Uterus (tissue), 4 donors: ENCODE measurements around the gene LPCAT3. TPM values are rescaled to one million over a fixed set of nuclear protein-coding genes. Genes with fewer than 3 reads are reported as not detected.

Source experiments
- DNase-seq, 2 donors: peaks; one replicate each; pipeline ENCODE4 v3.0.0-alpha.2; 2019 to 2020
- H3K27ac ChIP-seq, 2 donors: fragments of 200-600 bp; sonication (generic); 1 replicate in 1 of 2; 2 replicates in 1 of 2; pipeline ENCODE4 v1.5.1; 2016 to 2018
- H3K27me3 ChIP-seq, 2 donors: fragments of 200-600 bp; sonication (generic); one replicate each; pipeline ENCODE4 v1.5.1; 2018 to 2019; ENCODE audit warnings: control low read depth in 1 of 2
- H3K36me3 ChIP-seq, 2 donors: fragments of 200-600 bp; sonication (generic); one replicate each; pipeline ENCODE4 v1.5.1; 2019; ENCODE audit warnings: control low read depth in 1 of 2
- H3K4me1 ChIP-seq, 2 donors: fragments of 200-600 bp; sonication (generic); one replicate each; pipeline ENCODE4 v1.5.1; 2018 to 2019; ENCODE audit warnings: control low read depth in 1 of 2
- H3K4me3 ChIP-seq, 2 donors: fragments of 200-600 bp; sonication (generic); 1 replicate in 1 of 2; 2 replicates in 1 of 2; pipeline ENCODE4 v1.5.1; 2018 to 2019; ENCODE audit warnings: mild to moderate bottlenecking in 1 of 2
- H3K9me3 ChIP-seq, 2 donors: fragments of 200-600 bp; sonication (generic); one replicate each; pipeline ENCODE4 v1.5.1; 2019; ENCODE audit warnings: control low read depth in 1 of 2
- POLR2A ChIP-seq, 2 donors: fragments of 450-650 bp; IDR thresholded peaks; one replicate each; pipeline ENCODE4 v1.6.1; 2016; ENCODE audit warnings: antibody characterized with exemption in 2 of 2, mild to moderate bottlenecking in 1 of 2, moderate library complexity in 1 of 2
- intact Hi-C: fragments of 100-400 bp; cut with DNase I; formaldehyde crosslinking; loops from one replicate; pipeline ENCODE4 v1.15.1; 2023; ENCODE audit warnings: low total_unique reads
- total RNA-seq, 4 donors: library from RNA; depleted of rRNA in 3 of 4; stranded (reverse); fragments of >200 nt in 3 of 4; gene quantifications; one replicate each; pipeline versions ENCODE4 v1.1.0 to v1.2.4, GENCODE V29; 2014 to 2023
- TF ChIP-seq, protein P1 (sequence below), 4 experiments: fragments of 200-600 bp in 2 of 4; fragments of 450-650 bp in 2 of 4; sonication (generic) in 2 of 4; IDR thresholded peaks; one replicate each; pipeline ENCODE4 v1.5.1; 2016 to 2019; ENCODE audit warnings: antibody characterized with exemption in 4 of 4, mild to moderate bottlenecking in 2 of 4, moderate library complexity in 1 of 4
- donor health status: DM: yes; HTN: yes; CAD: no.

LPCAT3 gene
- total RNA-seq, 4 donors from 2014 or later = 10.2 to 45.1 (median 17.1) TPM

DNA sequence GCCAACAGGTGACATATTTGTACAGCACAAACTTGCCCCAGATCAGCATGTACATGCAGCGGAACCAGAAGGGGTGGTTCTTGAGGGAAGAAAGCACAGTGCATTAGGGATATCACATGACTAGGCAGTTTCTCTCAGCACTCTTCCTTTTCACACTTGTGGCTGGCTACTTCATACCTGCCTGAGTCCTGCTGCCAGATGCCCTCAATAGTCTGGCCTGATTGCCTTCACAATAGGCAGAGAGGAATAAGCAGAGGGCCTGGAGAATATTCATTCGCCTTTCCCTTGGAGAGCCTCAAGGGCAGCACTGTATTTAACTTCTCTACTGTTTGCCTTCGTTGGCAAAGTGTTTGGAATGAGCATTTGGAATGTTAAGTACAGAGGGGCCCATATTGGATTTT is 39.7 kb downstream of the LPCAT3 start:
- Histone ChIP-seq H3K4me1 (no peaks in the 10 kb centered on the region), H3K27ac (no peak overlapping the region), H3K36me3 (no peaks in the 10 kb centered on the region), H3K27me3 (no peaks in the 10 kb centered on the region), H3K4me3 (no peak overlapping the region), H3K9me3 (no peaks in the 10 kb centered on the region)
- TF ChIP-seq, protein P1, sequence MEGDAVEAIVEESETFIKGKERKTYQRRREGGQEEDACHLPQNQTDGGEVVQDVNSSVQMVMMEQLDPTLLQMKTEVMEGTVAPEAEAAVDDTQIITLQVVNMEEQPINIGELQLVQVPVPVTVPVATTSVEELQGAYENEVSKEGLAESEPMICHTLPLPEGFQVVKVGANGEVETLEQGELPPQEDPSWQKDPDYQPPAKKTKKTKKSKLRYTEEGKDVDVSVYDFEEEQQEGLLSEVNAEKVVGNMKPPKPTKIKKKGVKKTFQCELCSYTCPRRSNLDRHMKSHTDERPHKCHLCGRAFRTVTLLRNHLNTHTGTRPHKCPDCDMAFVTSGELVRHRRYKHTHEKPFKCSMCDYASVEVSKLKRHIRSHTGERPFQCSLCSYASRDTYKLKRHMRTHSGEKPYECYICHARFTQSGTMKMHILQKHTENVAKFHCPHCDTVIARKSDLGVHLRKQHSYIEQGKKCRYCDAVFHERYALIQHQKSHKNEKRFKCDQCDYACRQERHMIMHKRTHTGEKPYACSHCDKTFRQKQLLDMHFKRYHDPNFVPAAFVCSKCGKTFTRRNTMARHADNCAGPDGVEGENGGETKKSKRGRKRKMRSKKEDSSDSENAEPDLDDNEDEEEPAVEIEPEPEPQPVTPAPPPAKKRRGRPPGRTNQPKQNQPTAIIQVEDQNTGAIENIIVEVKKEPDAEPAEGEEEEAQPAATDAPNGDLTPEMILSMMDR (IDR thresholded peaks at IDR 0.05) = no peak
- TF ChIP-seq POLR2A (IDR thresholded peaks at IDR 0.05) = no peak
- DNase-seq = no peak
- intact Hi-C loops = no loop called here

- no peak for TF ChIP-seq POLR2A (IDR thresholded peaks at IDR 0.05)
- TF ChIP-seq, protein P1 (IDR thresholded peaks at IDR 0.05) = no peak
- Histone ChIP-seq H3K27ac (no peak overlapping the region), H3K4me3 (no peak overlapping the region), H3K27me3 (no peaks in the 10 kb centered on the region), H3K4me1 (no peaks in the 10 kb centered on the region), H3K36me3 (no peaks in the 10 kb centered on the region), H3K9me3 (no peaks in the 10 kb centered on the region)
- intact Hi-C loops = no loop called here
- no peak for DNase-seq
Measured at GRCh38 chr12:6978188-6978587, 40.1 kb downstream of the LPCAT3 start.

- TF ChIP-seq POLR2A (IDR thresholded peaks at IDR 0.05) = no peak
- TF ChIP-seq, protein P1 (IDR thresholded peaks at IDR 0.05) = no peak
- no peaks in the 10 kb centered on the region for H3K36me3 ChIP-seq
- H3K9me3 ChIP-seq = no peaks in the 10 kb centered on the region
Measured at GRCh38 chr12:6977653-6978052, 40.6 kb downstream of the LPCAT3 start.

DNA sequence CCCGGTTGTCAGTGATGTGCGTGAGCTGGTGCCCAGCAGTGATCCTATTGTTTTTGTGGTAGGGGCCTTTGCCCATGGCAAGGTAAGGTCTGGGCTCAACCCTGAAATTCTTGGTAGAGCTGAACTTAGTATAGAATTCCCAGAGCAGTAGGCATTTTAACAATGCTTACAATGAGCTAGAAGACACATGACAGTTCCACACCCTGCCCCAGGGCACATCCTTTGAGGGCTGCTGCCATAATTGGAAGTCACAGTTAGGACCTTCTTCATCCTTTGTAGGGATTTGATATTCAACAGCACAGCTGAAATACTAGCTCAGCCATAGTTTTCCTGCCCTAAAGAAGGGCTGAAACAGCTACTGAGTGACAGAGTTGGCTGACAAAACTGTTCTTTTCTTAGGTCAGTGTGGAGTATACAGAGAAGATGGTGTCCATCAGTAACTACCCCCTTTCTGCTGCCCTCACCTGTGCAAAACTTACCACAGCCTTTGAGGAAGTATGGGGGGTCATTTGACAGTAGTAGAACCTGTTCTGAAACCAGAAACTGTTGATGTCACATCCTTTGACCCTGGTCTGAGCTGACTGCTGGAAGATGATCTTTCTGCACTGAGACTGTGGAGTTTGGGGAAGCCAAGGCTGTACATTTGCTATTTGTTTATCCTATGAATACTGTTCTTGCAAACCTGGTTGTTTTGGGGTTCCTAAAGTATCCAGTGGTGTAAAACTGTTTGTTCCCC is 42.8 kb downstream of the LPCAT3 start:
- Histone ChIP-seq H3K4me1 (no peaks in the 10 kb centered on the region), H3K4me3 (no peak overlapping the region), H3K9me3 (no peaks in the 10 kb centered on the region), H3K27ac (no peak overlapping the region), H3K36me3 (no peaks in the 10 kb centered on the region), H3K27me3 (no peaks in the 10 kb centered on the region)
- DNase-seq = no peak
- intact Hi-C loops = no loop called here
- TF ChIP-seq, protein P1 (IDR thresholded peaks at IDR 0.05) = no peak
- no peak for TF ChIP-seq POLR2A (IDR thresholded peaks at IDR 0.05)

More at GRCh38 chr12:6977653-6978052, 40.6 kb downstream of the LPCAT3 start:
- no peaks in the 10 kb centered on the region for H3K4me1 ChIP-seq
- H3K27me3 ChIP-seq = no peaks in the 10 kb centered on the region
- intact Hi-C loops = no loop called here
- no peak for DNase-seq
- no peak overlapping the region for H3K27ac ChIP-seq
- no peak overlapping the region for H3K4me3 ChIP-seq

- Histone ChIP-seq H3K4me3 (no peak overlapping the region), H3K27me3 (no peaks in the 10 kb centered on the region), H3K36me3 (no peaks in the 10 kb centered on the region), H3K4me1 (peaks cover 2 to 7% of the 10 kb centered on the region in 2 donors), H3K9me3 (no peaks in the 10 kb centered on the region), H3K27ac (no peak overlapping the region)
- intact Hi-C loops = no loop called here
- TF ChIP-seq, protein P1 (IDR thresholded peaks at IDR 0.05) = no peak
- no peak for TF ChIP-seq POLR2A (IDR thresholded peaks at IDR 0.05)
- no peak for DNase-seq
Measured at GRCh38 chr12:6974180-6974579, 44.1 kb downstream of the LPCAT3 start.
